Stimulated activated CD4-positive, alpha-beta T cell treated with anti-CD3 and anti-CD28 coated beads, Interleukin-4, amount 100 ng/mL, for 1 hour (primary cell): Measurements from ENCODE around the gene PTPRR.

ENCODE experiments used
- DNase-seq: peaks from one replicate; pipeline ENCODE4 v3.0.0-alpha.2; 2020

Gene PTPRR

DNA sequence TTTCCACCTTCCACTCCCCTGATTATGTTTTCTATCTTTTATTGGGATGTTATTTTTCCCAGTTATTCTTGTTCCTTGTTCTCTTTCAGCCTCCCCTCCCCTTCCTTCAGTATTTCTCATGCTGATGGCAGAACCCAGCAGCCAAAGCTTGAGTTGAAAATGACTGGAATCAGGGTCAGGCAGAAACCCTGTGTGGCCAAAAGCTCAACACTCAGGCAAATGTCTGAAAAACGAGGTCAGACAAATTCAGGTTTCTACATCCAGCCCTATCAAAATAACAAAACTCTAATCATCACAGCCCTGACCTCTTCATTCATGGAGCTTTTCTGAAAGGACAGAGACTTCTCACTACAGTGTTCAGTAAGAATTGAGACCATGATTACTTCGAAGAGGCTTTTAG, 134.6 kb downstream of the PTPRR start:
- DNase-seq: no peak

DNA sequence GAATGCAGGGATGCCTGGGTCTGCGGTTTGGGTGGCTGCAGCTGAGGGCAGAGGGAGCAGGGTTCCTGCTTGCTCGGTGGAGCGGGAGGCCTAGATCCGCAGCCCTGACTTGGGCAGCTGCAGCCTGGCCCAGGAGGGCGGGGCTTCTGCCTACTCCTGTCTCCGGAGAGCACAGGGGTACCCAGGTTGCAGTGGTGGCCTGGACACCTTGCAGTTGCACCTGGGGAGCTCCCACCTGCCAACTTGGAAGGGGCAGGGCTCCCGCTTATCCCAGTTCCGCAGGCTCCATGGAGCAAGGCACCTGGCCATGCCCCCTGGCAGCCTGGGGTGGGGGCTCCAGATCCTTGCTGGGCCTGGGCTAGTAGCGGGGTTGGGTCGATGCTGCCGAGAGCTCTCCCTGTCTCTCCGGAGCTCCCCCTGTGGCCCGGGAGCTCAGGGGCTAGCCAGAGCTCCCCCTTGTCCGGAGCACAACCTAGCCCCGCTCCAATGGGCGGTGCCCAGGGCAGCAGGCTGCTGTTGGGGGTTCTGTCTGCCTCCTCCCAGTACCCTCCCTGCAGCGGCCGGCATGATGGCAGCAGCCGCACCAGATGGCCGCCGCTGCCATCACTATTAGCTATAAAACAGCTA, 136.4 kb downstream of the PTPRR start:
- DNase-seq: no peak

DNA sequence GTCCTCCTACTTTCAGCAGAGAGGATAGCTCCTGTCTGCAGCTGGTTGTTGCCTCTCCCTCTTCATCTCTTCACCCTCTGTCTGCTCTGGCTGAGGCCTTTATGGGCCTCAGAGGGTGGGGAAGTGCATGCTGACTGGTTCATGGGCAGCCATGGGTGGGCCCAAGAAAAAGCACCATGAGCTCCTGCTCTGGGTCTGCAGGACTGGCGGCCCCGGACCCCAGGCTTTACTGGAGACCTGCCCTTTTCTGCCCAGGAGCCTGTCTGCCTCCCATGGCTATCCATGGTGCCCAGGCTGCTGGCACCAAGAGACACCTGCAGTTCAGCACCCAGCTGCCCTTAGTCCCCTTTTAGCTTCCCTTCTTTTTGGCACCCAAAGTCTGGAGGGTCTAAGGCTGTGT, 137.1 kb downstream of the PTPRR start:
- no peak for DNase-seq

DNA sequence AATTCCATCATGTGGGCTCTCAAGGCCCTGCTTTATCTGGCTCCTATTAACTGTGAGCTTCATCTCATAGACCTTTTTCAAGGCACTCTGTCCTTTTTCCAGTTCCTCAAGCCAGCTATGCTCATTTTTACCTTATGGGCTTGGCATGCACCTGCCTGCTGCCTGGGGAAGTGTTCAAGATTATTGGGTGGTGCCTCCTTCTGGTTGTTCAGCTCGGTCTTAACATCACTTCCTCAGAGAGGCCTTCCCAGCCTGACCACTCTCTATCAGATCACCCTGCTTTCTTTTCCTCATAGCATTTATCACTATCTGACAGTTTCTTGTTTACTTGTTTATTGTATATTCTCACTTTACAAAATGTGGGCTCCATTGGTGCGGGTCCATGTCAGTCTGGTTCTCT, 141.3 kb downstream of the PTPRR start:
- DNase-seq: no peak

DNA sequence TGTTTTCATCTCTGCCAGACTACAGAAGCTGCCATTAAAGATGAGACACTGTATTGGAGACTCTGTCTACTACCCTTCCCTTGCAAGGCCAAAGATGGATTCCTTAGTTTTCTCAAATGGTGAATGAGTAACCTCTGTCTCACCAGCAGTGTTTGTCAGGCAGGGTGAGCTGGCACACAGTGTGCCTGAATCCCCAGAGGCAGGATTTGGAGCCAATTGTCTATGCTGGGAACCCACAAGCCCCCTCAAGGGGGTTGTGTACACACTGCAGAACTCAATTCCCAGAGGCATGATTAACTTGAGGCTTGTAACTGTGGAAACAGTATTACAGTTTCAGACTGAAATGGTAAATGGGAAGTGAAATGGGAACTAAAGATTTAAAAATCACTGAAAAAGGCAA, 146.5 kb downstream of the PTPRR start:
- DNase-seq: no peak

DNA sequence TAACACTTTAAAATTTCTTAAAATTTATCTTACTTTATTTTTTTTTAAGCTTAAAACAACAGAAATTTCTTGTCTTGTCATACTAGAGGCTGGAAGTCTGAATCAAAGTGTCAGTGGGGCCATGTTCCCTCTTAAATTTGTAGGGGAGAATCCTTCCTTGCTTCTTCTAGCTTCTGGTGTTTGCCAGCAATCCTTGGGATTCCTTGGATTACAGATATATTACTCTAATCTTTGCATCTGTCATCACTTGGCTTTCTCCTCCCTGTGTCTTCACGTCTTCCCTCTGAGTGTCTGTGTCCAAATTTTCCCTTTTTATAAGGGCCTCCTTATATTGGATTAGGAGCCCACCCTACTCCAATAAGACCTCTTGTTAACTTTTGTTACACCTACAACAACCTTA, 147.7 kb downstream of the PTPRR start:
- DNase-seq: no peak

DNA sequence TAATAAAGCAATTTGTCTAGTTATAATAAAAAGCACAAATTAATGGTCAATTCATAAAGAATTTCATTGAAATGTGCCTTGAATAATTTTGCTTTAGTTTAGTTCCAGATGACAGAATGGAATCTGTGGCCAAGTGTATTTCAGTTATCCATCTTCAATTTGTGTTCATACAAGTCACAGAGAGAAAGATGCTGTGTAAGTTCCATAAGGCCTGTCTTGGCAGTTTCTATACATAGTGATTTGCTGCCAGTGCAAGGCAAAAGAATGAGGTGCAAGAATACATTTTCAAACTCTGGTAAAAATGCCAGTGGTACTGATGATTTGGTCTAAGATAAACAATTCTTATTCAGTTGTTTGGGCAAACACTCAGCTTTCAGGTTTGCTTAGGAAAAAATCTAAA, 149.0 kb downstream of the PTPRR start:
- DNase-seq: no peak

DNA sequence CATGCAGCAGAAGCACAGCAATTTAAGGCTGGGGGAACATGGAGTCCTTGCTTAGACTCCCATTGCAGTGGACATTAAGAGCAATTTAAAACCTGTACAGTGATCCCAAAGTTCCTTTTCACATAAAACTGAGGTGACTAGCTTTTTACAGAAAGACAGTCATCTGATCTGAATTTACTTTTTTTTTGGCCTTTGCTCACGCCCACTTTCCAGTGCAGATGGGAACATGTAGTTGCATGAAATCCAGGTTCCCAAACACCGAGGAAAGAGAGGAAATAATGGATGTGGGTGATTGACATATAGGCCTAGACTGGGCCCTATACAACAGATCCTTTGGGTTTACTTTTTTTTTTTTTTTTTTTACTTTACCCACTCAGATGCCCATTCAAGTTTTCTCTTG, 156.9 kb downstream of the PTPRR start:
- no peak for DNase-seq

DNA sequence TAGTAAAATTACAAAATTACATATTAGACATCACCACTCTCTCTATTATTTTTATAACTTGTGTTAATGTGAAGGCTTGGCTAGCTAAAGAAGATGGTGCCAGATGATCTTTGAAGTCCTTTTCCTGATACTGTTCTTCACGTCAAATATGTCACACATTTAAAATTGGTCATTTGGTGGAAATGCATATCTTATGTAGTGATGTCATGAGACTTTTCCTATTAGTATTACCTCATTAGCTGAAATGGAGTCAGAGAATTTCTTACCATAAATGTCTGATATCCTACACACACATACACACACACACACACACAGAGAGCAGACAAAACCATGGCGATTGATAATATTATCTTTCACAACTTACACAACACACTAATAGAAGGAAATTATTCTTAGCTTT, 158.5 kb downstream of the PTPRR start:
- DNase-seq: no peak

DNA sequence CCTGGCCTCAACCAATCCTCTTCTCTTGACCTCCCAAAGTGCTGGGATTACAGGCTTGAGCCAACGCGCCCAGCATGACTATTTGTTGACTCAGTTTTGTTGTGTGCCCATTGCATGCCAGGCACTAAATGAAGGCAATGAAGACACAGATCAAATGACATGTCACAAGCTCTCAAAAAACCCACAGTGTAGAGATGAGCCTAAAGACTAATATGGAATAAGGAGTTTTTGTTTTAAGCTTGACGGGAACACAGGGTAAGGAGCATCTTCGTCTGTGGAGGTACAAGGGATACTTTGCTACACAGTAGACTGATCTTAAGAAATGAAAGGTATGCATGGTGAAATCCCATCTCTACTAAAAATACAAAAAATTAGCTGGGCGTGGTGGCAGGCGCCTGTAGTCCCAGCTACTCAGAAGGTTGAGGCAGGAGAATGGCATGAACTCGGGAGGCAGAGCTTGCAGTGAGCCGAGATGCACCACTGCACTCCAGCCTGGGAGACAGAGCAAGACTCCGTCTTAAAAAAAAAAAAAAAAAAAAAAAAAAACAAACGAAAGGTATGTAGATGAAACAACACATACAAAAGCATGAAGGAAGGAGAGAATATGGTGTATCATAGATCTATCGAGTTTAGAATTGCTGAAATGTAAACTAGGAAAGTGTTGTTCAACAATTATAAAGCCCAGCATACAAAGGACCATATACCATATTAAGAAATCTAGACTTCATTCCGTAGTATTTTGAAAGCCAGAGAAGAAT, 161.2 kb downstream of the PTPRR start:
- DNase-seq: no peak

DNA sequence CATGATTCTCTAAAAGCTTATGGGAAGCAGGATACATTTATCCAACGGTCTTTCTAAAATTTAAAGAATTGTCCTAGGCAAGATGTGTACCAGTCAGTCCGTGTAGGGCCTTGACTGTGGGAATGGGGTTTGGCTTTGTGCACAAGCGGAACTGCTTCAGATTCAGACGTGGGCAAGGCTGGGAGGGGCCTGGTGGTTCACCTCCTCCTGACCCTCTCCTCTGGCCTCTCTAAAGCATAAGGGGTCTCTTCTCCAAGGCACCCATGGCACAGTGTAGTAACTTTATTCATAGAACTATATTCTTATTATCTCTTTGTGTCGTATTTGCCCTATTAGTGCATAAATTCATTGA, 162.1 kb downstream of the PTPRR start:
- no peak for DNase-seq

DNA sequence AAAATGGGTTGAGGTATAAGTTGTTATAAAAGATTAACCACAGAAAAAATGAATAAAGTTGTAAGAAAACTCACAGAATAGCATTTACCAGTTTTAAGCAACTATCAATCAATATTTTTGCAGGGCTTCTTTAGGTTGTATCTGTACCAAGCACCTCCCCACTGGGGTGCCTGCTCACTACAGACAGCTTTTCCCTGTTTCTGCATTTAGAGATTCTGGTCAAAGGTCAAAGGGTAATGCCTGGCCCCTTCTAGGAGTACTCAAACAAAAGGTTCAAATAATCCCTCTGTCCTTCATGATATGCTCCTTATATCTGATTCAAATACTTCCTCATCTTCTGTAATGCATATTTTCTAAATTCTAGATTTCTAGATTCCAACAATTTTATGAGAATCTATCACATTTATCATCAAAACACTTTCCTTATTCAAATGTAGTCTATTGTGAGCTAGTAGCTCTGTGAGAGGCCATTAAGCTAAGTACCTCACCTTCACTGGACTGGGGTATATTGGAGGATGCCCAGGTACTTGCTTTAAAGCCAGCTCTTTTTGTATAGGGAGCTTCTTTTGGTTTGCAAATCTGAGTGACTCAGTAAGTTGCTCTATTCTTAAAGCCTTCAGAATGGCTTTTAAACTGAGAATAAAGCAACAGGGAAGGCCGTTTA, 162.6 kb downstream of the PTPRR start:
- DNase-seq: no peak

DNA sequence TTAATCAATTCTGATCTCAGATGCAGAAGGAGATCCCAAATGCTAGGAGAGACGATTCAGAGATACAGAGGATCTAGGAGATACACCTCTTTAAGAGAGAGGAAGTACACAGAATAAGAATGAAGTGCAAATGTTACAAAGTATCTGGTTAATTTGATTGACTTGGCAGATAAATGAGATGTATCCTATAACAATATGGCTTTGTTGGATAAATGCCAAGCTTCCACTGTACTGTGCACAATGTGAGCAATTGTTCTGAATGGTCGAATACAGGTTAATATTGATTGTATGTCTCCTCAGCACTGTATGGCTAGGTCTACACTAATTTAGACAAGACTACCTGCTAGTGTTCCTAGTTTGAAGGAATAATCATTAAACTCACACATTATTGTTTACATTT, 163.7 kb downstream of the PTPRR start:
- DNase-seq: no peak

DNA sequence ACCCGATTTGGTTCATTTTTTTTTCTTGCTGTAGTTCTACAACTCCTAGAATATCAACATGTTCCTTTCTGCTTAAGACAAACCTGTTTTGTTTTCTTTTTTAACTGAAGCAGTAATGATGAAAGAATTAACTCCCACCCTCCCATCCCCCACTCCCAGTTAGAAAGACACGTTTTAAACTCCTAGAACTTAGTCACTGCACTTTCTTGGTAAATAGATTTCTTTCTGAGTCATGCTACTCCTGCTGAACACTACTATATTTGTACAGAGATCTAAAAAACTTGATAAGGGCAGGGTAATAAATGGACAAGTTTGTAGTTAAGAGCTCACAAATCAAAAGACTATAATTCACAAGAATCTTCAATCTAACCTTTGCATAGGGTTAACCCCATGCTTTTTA, 164.4 kb downstream of the PTPRR start:
- no peak for DNase-seq

DNA sequence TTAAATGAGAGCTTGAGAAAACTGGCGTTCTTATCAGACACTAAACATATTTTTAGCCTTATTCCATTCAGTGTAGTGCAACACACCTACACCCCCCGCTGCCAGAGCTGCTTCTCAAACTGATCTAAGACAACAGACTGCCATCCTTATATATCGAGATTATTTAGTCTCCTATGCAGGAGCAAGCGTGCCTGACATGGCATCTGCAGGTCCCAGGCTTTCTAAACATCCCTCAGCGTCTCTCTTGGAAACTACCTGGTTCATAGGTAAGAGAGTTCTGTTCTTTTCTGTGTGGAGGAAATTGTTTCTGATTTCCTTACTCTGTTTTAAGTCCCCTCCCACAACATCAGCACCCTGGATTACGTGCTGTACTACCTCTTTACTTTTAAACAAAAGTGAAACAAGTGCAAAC, 166.2 kb downstream of the PTPRR start:
- no peak for DNase-seq

DNA sequence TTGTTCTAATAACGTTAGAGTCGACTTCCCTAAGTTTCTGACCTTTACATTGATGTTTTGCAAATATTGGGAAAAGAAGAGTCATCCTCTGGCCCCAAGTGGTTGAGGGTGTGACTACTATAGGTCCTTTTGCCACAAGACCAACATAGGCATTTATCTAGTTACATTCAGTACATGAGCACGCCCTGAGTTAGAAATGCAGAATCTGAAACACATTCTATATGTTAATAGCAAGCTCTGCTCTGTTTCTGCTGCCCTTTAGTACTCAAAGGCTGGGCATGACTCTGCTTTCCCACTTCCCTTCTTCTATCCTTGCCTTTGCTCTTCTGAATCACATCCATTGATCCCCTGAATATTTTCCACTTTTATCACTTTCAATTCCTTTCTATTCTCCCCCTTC, 168.2 kb downstream of the PTPRR start:
- DNase-seq: no peak

DNA sequence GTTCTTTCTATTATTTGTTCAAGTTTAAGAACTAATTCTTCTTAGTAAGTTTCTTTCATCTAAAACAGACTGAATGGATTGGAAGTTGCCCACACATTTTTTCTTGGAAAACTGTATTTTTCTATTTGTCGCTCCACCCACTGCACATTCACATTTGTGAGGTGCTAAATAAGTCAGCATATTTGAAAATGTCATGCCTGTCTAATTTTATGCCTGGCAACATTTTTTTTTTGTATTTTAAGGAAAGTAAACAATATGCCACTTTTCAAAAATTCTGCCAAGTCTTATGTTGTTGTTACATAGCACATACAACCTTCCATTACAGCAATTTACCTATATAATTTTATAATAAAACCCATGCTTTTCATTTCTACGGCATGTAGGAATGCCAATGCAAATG, 170.6 kb downstream of the PTPRR start:
- no peak for DNase-seq

DNA sequence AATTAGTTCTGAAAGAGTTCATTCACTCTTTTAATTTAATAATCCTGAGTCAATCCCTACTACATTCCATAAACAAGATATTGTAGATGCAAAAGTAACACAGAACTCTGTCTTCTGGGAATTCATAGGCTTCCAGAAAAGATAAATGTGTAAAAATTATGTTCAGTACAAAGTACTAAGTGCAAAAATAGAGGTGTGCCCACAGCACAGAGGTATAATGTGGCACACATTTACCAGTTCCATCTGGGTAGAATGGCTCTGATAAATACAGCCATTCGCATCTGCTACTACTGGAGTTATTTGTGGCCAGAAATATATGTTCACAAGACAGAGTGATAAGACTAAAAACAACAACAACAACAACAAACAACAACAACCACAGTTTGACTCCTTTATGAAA, 171.7 kb downstream of the PTPRR start:
- DNase-seq: no peak

DNA sequence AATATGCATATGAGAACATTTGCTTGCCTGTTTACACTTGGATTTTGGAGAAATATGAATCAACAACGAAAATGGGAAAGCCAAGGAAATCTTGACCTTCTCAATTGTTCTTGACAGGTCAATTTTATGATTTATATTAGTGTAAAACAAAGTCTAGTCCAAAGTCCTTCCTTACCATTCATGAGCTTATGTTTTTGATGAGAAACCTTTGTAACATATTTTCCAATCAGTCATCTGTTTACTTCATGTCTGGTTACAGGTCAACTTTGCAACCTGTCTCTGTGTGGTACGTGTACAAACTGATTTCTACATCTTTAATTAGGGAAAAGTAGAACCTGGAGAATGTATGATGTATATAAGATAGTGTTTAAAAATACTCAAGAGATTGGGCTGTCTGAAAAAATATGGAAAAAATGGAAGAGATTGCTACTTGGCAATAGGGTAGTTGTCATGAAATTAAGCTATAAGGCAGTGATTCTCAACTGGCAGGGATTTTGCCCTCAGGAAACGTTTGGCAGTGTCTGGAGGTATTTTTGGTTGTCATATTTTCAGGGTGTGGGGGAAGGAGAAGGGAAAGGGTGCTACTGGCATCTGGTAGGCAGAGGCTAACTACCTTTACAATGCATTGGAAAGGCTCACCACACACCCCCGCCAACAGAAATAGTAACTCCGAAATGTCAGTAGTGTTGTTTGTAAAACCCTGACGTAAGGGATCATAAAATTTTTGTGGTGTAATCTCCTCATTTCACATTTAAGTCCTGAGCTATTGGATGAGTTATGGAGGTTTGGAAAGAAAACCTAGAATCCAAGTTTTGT, 172.9 kb downstream of the PTPRR start:
- DNase-seq: no peak

DNA sequence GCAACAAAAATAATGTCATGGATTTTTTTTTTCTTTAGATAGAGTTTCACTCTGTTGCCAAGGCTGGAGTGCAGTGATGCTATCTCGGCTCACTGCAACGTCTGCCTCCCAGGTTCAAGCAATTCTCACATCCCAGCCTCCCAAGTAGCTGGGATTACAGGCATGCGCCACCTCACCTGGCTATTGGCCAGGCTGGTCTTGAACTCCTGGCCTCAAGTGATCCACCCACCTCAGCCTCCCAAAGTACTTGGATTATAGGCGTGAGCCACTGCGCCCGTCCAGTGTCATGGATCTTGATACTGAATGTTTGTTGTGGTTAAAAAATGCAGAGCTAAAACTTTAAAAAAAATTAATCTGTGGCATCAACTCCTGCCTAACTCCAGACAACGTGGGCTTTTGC, 175.5 kb downstream of the PTPRR start:
- no peak for DNase-seq

DNA sequence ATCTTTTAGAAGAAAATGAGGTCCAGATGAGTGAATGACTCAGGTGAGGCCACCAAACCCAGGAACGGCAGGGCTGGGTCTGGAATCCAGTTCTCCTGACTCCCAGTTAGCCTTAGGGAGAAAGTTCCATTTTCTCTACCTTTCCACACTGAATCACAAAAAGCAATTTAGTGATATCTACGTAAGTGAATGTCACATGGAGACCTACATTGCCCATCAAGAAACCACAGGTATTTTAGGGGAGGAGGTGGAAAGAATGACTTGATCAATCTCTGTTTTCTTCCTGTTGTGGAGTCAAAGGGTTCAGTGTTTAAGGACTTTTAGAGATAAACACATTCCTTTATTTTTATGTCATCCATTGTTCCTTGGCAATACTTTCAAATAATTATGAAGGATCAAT, 176.4 kb downstream of the PTPRR start:
- DNase-seq: no peak

DNA sequence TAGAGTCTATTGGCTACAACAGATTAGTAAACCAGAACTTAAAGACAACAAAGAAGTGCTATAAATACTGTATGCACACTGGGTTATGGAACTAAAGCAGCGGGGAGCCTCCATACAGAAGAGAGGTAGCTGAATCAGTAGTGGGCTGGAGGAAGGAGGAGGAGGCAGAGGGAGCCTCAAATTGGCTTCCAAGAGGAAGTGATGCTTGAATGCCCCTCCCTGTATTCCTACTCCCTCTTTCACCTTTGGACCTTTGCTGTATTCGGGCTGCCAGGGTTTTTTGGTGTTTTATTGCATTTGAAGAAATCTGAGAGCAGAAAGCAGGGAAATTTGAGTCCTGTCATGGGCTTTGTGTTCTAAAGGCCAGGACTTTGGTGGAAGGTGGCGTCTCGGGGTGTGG, 179.3 kb downstream of the PTPRR start:
- DNase-seq: no peak

DNA sequence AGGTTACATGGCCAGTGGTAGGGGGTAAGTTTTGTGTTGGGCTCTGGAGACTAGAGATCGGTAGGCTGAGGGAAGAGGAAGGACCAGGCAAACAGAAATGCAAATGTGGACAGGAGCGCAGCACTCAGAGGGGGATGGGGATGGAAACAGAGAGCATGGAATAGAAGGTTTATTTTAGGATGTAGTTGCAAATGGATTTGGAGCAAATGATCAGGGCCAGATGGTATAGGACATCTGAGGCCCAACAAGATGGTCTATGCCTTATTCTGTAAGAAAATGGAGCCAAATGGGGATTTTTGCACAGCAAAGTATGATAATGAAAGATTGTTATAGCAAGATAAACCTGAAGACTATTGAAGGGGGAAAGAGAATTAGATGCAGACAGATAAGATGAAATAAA, 180.8 kb downstream of the PTPRR start:
- DNase-seq: no peak
